Body of pancreas (tissue), 4 donors: ENCODE data around the gene DENND5B. TPM values are rescaled to one million over a fixed set of nuclear protein-coding genes. Genes with fewer than 3 reads are reported as not detected.
"Not testable (repeated sequence)": the region's sequence is repeated elsewhere in the genome, so short reads cannot be mapped to it uniquely, and the experiment has no call there.

Experiments used
- ATAC-seq: fragments of 150-250 bp; one replicate; pipeline ENCODE4 v1.9.1; 2016
- DNase-seq, 4 donors: peaks; one replicate each; pipeline ENCODE4 v3.0.0-alpha.2; 2019
- H3K27ac ChIP-seq, 4 donors: fragments of 200-600 bp; sonication (generic); 1 replicate in 3 of 4; 2 replicates in 1 of 4; pipeline versions ENCODE4 v1.5.1 to v1.6.1; 2016 to 2019; ENCODE audit warnings: mild to moderate bottlenecking in 1 of 4, mixed read lengths in 1 of 4, moderate library complexity in 1 of 4
- H3K27me3 ChIP-seq, 2 donors: fragments of 200-600 bp; sonication (generic); one replicate each; pipeline ENCODE4 v1.6.0; 2016; ENCODE audit warnings: mild to moderate bottlenecking in 1 of 2
- H3K36me3 ChIP-seq, 2 donors: fragments of 200-600 bp; sonication (generic); replicated peaks in 1 of 2; 2 replicates each; pipeline ENCODE4 v1.5.1; 2016; ENCODE audit warnings: low read depth in 2 of 2; ENCODE audit not compliant: insufficient read depth in 1 of 2
- H3K4me1 ChIP-seq: fragments of 200-600 bp; sonication (generic); one replicate; pipeline ENCODE4 v1.6.0; 2016
- H3K4me3 ChIP-seq, 2 donors: fragments of 200-600 bp; sonication (generic); 1 replicate in 1 of 2; 2 replicates in 1 of 2; pipeline ENCODE4 v1.5.1; 2016 to 2019
- H3K9me3 ChIP-seq, 3 donors: fragments of 200-600 bp; sonication (generic); 1 replicate in 2 of 3; 2 replicates in 1 of 3; pipeline ENCODE4 v1.5.1; 2016
- CTCF ChIP-seq, 7 experiments: fragments of 450-650 bp in 4 of 7; fragments of 200-600 bp in 3 of 7; sonication (generic) in 3 of 7; IDR thresholded peaks; one replicate each; pipeline ENCODE4 v1.5.1; 2016 to 2019; ENCODE audit warnings: antibody characterized with exemption in 7 of 7
- POLR2A ChIP-seq, 3 donors: fragments of 450-650 bp; IDR thresholded peaks; one replicate each; pipeline ENCODE4 v1.6.1; 2016; ENCODE audit warnings: antibody characterized with exemption in 3 of 3, mild to moderate bottlenecking in 2 of 3
- WGBS, 2 donors: methylation state at CpG; one replicate each; pipeline ENCODE4 v1.1.5; 2017; 5-methylcytosine and 5-hydroxymethylcytosine counted together
- intact Hi-C: fragments of 100-400 bp; cut with DNase I; formaldehyde crosslinking; loops from one replicate; pipeline ENCODE4 v1.15.1; 2023
- total RNA-seq, 2 donors: library from RNA; depleted of rRNA; stranded (reverse); fragments of >200 nt; gene quantifications; one replicate each; pipeline ENCODE4 v1.1.0, GENCODE V29; 2016

Gene DENND5B
- total RNA-seq, 2 donors from 2014 or later: 8.8 to 32.0 TPM

GRCh38 chr12:31407562-31407961 lies 183.4 kb downstream of the DENND5B start:
- H3K27ac ChIP-seq: no peak overlapping the region
- TF ChIP-seq CTCF (IDR thresholded peaks at IDR 0.05): no peak
- no peak for TF ChIP-seq POLR2A (IDR thresholded peaks at IDR 0.05)
- intact Hi-C loops: no loop called here
- H3K9me3 ChIP-seq: no peaks in the 10 kb centered on the region
- no peaks in the 10 kb centered on the region for H3K4me1 ChIP-seq
- peaks cover 0 to 2% of the 10 kb centered on the region in 2 donors for H3K36me3 ChIP-seq
- no peak for ATAC-seq
- 73 to 88% methylated on average over 1 of the region's 1 CpG for WGBS, 2 donors
- no peak overlapping the region for H3K4me3 ChIP-seq
- DNase-seq: no peak
- H3K27me3 ChIP-seq: no peaks in the 10 kb centered on the region

GRCh38 chr12:31406345-31406744 lies 184.6 kb downstream of the DENND5B start:
- H3K27me3 ChIP-seq: no peaks in the 10 kb centered on the region
- ATAC-seq (no peak), DNase-seq (no peak)
- H3K27ac ChIP-seq: no peak overlapping the region
- no peak overlapping the region for H3K4me3 ChIP-seq
- intact Hi-C loops: no loop called here
- 66 to 79% methylated on average over 1 of the region's 1 CpG for WGBS, 2 donors
- H3K4me1 ChIP-seq: no peaks in the 10 kb centered on the region
- TF ChIP-seq CTCF (IDR thresholded peaks at IDR 0.05): no peak
- no peak for TF ChIP-seq POLR2A (IDR thresholded peaks at IDR 0.05)
- H3K9me3 ChIP-seq: no peaks in the 10 kb centered on the region
- peaks cover 0 to 2% of the 10 kb centered on the region in 2 donors for H3K36me3 ChIP-seq

- Histone ChIP-seq H3K27me3 (no peaks in the 10 kb centered on the region), H3K4me3 (no peak overlapping the region), H3K36me3 (peaks cover 0 to 2% of the 10 kb centered on the region in 2 donors), H3K9me3 (no peaks in the 10 kb centered on the region), H3K4me1 (no peaks in the 10 kb centered on the region), H3K27ac (no peak overlapping the region)
- TF ChIP-seq CTCF (IDR thresholded peaks at IDR 0.05): no peak
- ATAC-seq (no peak), DNase-seq (no peak)
- 92 to 94% methylated on average over 8 of the region's 8 CpGs for WGBS, 2 donors
- intact Hi-C loops: no loop called here
Observed at GRCh38 chr12:31405021-31405420, 185.9 kb downstream of the DENND5B start.

- not testable (repeated sequence) for H3K36me3 ChIP-seq, H3K9me3 ChIP-seq, H3K4me3 ChIP-seq, H3K4me1 ChIP-seq, H3K27me3 ChIP-seq, H3K27ac ChIP-seq
- intact Hi-C loops: loop anchor here (5.0 kb wide), 1 partner anchor 229 kb away; no protein-coding TSS in a partner anchor
- TF ChIP-seq CTCF (IDR thresholded peaks at IDR 0.05): peak; percentile 68 to 96 (median 94)
- ATAC-seq (peak; percentile 98), DNase-seq (peak; percentile 61 to 80 (median 70))
- 15 to 17% methylated on average over 7 of the region's 7 CpGs for WGBS, 2 donors
Observed at GRCh38 chr12:31403099-31403607, 187.8 kb downstream of the DENND5B start.

- DNase-seq: no peak
- Histone ChIP-seq H3K27me3 (no peaks in the 10 kb centered on the region), H3K27ac (no peak overlapping the region), H3K36me3 (peaks cover 6 to 10% of the 10 kb centered on the region in 2 donors), H3K4me3 (no peak overlapping the region), H3K9me3 (no peaks in the 10 kb centered on the region), H3K4me1 (no peaks in the 10 kb centered on the region)
- intact Hi-C loops: no loop called here
- TF ChIP-seq POLR2A (IDR thresholded peaks at IDR 0.05): no peak
- TF ChIP-seq CTCF (IDR thresholded peaks at IDR 0.05): no peak
- no peak for ATAC-seq
- 83 to 88% methylated on average over 5 of the region's 5 CpGs for WGBS, 2 donors
Observed at GRCh38 chr12:31393004-31393550, 197.9 kb downstream of the DENND5B start.
